ENCODE measurements around the gene GPS1.
"Not testable (repeated sequence)": the region's sequence is repeated elsewhere in the genome, so short reads cannot be mapped to it uniquely, and the experiment has no call there.

GPS1 gene

DNA sequence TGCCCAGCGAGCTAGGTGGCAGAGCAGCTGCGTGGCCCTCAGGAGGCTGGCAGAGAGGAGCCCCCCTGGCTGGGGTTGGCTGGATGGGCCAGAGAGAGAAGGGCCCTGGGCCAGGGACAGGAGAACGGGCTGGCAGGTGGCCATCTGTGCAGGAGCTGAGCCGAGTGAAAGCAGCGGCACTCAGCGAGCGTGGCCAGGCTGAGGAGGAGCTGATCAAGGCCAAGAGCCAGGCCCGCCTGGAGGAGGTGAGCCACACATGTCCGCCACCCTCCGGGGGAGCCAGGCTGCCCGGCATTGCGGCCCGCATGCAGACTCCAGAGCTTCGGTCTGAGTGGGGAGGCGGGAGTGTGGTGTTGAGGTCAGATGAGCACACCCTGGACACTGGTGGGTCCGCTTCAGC, 22.3 kb upstream of the GPS1 start:
- DNase-seq = no peak

- DNase-seq = no peak
Observed at GRCh38 chr17:82029990-82030469, 21.7 kb upstream of the GPS1 start.

DNA sequence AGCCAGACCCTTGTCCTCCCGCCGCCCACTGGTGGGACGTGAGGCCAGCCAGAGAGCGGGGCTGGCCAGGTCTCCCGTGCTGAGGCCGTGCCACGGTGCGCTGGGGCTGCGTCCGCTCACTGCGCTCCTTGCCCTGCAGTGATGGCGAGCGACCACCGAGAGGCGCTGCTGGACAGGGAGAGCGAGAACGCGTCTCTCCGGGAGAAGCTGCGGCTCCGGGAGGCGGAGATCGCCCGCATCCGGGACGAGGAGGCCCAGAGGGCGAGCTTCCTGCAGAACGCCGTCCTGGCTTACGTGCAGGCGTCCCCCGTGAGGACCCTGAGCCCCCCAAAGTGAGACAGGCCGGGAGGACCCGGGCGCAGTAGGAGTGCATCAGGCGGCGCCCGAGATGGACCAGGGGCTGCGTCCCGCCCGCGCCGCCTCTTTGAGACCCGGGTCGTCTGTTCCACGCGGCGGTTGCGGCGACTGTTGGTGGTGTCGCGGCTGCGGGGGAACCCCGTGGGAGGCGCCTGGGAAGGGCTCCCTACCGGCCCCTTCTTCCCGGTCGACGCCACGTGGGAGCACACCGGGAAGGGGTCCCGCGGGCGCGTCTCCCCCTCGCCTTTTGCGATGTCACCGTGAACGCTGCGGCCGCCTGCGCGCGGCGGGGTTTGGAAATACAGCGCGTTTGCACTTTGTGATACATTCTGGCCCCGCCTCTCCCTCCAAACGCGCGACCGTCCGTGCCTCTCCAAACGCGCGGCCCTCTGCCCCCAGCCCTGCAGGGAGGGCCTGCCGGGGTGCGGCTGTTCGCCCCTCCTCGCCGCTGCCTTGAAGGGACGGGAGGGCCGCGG, 21.0 kb upstream of the GPS1 start:
- DNase-seq = peak; percentile 76 to 78

- no peak for DNase-seq
Observed at GRCh38 chr17:82031303-82031884, 20.3 kb upstream of the GPS1 start, which contains the start of gene RAC3. TSS of gene RAC3 (plus strand) at chr17:82031678. CDS start at chr17:82031762, 84 bp downstream.

DNA sequence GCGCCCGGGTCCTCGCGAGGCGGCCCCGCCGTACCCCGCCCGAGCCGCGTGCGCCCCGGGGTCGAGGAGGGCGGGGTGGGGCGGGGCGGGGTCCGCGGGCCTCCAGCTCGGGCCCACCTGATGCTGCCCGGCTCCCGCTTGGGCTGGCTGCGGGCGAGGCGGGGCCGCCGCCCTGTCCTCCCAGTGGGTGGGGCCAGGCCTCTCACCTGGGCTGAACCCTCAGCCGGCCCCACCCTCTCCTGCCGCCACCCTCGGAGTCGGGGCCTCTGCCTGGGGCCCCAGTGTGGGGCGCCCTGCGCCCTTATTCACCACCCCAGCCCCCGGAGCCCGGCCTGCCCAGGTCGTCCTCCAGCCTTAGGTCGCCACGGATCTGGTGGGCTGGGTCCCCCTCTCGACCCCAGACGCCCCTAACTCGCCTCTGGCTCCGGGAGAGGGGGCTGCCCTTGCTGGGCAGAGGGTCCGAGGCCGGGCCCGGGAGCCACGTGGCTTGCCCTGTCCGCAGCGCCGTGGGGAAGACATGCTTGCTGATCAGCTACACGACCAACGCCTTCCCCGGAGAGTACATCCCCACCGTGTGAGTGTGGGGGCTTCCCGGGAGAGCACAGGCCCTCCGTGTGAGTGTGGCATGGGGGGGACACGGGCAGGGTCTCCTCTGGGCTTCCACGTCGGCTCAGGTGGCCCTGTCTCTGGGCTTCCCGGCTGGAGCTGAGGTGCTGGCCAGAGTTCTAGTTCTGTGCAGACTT, 19.6 kb upstream of the GPS1 start:
- peak; percentile 34 to 42 for DNase-seq

DNA sequence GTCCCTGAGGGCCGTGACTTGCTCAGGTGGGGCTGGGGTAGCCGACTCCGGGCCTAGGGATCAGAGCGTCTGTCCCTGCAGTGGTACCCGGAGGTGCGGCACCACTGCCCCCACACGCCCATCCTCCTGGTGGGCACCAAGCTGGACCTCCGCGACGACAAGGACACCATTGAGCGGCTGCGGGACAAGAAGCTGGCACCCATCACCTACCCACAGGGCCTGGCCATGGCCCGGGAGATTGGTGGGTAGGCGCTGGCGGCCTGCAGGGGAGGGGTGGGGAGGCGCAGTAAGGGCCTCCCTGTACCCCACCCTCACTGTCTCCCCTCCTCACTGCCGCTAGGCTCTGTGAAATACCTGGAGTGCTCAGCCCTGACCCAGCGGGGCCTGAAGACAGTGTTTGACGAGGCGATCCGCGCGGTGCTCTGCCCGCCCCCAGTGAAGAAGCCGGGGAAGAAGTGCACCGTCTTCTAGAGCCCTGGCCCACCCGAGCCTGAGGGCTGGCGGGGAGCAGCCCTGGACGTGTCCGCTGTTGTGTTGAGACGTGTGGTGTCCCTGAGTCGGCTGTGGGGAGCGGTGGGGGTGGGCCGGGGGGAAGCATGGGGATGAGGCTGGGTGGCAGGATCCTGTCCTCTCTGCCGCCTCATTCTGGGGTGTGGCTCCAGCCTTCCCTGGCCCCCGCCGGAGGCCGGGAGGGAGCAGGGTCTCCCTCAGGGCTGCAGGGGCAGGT, 18.2 kb upstream of the GPS1 start:
- no peak for DNase-seq

GRCh38 chr17:82034371-82035011, 17.2 kb upstream of the GPS1 start:
- DNase-seq = no peak

DNA sequence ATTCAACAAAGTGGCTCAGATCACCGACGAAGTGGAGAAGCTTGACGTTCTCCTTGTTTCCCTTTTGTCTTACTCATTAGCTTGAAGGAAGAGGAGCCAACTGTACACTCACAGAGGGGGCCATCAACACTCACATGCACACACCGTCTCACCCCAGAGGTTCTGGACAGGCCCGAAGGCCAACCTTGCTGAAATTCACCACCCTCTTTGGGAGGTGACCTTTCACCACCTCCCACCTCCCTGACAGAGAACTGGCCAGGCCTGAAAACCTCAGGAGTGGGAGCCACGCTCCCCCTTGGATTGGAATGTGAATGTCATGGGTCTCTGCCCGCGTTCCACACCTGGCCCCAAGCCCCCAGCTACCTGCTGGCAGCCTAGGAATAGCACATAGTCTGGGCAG, 16.2 kb upstream of the GPS1 start:
- no peak for DNase-seq

- no peak for DNase-seq
Observed at GRCh38 chr17:82035956-82036633, 15.6 kb upstream of the GPS1 start.

- DNase-seq = no peak
Observed at GRCh38 chr17:82036634-82037091, 15.0 kb upstream of the GPS1 start.

DNA sequence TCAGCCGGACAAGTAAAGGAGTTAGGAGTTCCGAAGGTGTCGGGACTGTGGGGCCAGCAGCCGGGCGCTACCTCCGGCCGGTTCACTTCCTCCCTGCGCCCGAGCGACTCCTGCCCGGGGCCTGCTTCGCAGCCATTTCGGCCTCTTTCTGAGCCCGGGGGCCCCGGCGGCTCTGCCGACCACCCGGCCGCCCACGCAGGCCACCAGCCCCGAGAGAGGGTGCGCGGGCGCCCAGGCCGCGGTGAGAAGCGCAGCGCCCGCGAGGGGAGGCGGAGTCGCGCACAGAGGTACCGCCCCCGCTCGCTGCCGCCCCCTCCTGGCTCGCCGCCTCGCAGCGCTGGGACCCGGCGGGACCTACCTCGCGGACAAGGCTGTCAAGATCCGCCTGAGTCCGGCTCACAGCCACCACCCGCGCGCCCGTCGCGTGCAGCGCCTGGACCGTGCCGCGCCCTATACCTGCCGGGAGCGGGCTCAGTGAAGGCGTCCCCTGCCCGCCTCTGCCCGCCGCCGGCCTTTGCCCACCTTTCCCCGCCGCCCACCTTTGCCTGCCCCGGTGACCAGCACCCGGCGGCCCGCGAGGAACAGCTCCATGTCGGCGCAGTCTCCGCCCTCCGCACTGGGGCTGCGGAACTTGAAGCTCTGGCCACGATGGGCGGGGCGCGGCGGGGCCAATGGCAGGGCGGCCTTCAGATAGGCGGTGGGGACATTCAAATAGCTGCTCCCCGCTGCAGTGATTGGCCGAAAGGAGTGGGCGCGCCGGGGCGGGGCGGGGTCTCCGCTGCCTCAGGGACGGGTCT, 14.4 kb upstream of the GPS1 start, which contains the start of gene DCXR:
Gene DCXR (minus strand): TSS at position 606 of the 797 bp plus-strand sequence. CDS start 15 bp downstream, at position 591.
- peak; percentile 90 for DNase-seq

DNA sequence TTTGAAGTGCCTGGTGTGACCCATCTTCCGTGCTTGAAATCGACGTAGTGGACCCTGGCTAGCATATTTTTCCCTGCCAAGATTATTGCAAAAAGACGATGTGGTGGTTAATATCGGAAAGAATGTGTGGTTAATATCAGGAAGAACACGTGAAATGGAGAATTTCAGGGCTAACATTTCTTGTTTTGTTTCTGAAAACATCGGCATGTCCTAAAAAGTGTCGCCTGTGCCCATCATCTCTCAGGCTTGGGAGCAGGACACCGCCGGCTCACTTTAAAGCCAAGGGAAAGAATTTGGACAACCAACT, 13.9 kb upstream of the GPS1 start:
- DNase-seq = no peak

DNA sequence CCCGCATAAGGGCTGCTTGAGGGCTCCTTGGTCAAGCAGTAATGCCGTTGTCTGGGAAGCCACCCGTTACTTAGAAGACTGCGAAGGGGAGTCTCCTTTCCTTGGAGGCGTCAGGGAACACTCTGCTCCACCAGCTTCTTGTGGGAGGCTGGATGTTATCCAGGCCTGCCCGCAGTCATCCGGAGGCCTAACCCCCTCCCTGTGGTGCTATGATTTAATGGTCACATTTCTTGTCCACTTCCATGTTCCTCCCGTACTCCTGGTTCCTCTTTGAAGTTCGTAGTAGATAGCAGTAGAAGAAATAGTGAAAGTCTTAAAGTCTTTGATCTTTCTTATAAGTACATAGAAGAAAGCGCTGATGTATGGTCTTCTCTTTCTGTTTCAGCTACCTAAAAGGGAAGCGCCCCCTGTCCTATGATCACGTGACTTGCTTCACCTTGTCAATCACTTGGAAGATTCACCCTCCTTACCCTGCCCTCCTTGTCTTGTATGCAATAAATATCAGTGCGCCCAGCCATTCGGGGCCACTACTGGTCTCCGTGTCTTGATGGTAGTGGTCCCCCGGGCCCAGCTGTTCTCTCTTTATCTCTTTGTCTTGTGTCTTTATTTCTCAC, 12.8 kb upstream of the GPS1 start:
- not testable (repeated sequence) for DNase-seq

GRCh38 chr17:82039695-82040299, 11.9 kb upstream of the GPS1 start:
- no peak for DNase-seq

GRCh38 chr17:82041144-82041814, 10.4 kb upstream of the GPS1 start:
- no peak for DNase-seq

GRCh38 chr17:82042649-82043048, 9.0 kb upstream of the GPS1 start:
- DNase-seq = no peak

DNA sequence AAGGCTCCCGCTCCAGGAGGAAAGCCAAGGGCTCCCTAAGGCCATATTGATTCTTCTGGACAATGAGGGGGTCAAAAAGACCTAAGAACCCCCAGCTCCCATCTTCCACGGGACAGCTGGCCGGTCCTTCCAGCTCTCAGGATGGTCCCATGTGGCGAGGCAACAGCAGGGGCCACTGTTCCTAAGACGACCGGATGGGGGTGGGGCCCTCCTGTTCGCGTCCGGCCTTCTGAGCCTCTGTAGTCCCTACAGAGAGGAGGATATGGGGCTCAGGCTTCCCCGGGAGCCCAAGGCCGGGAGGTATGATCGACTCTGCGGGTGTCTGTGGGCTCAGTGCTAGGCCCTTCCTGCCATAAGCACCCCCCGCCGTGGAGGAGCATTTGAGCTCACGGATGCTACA, 8.2 kb upstream of the GPS1 start:
- no peak for DNase-seq

- DNase-seq = no peak
Observed at GRCh38 chr17:82045936-82046484, 5.7 kb upstream of the GPS1 start.

DNA sequence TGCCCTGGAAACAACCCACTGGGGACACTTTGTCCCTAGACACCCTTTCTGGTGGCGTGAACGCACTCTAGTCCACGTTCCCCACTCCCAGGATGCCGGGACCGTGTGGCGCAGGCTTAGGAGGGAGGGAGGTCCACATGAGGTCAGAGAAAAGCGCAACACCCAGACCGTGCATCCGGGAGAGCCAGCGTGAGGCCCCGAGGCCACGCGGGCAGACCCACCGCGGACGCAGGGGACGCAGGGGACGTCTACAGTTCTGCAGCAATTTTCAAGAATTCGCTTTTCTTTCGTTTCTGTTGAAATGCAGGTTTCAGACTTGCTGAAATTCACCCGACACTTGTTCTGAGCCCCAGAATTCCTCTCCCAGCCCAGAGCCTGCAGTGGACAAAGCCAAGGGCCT, 4.8 kb upstream of the GPS1 start:
- DNase-seq = no peak

Measured in activated CD4-positive, alpha-beta T cell treated with anti-CD3 and anti-CD28 coated beads for 4 hours (primary cell).